H9 (cell line): ENCODE data around the gene DIPK1C. TPM values are rescaled to one million over a fixed set of nuclear protein-coding genes. Genes with fewer than 3 reads are reported as not detected.

Experiments
- DNase-seq: peaks from one replicate; pipeline ENCODE4 v3.0.0-alpha.2; 2017
- H2AFZ ChIP-seq: one replicate; pipeline ENCODE4 v1.6.1; 2013; ENCODE audit warnings: mild to moderate bottlenecking, low read length, control low read depth, moderate library complexity
- H2AK5ac ChIP-seq: 2 replicates; pipeline ENCODE4 v1.6.1; 2013; ENCODE audit warnings: low read length, control low read depth, mixed read lengths; ENCODE audit not compliant: insufficient read length
- H2BK120ac ChIP-seq: one replicate; pipeline ENCODE4 v1.6.1; 2013; ENCODE audit warnings: low read depth, mild to moderate bottlenecking, low read length, control low read depth, inconsistent platforms; ENCODE audit not compliant: poor library complexity, severe bottlenecking
- H2BK12ac ChIP-seq: 2 replicates; pipeline ENCODE4 v1.6.1; 2013; ENCODE audit warnings: low read length, control low read depth, mixed read lengths, low read depth; ENCODE audit not compliant: insufficient read length
- H2BK15ac ChIP-seq: 2 replicates; pipeline ENCODE4 v1.6.1; 2013; ENCODE audit warnings: low read depth, low read length, control low read depth
- H2BK20ac ChIP-seq: one replicate; pipeline ENCODE4 v1.6.1; 2013; ENCODE audit warnings: low read depth, mild to moderate bottlenecking, low read length, control low read depth, inconsistent platforms; ENCODE audit not compliant: poor library complexity, severe bottlenecking
- H2BK5ac ChIP-seq: 2 replicates; pipeline ENCODE4 v1.6.1; 2013; ENCODE audit warnings: low read length, control low read depth, mixed read lengths; ENCODE audit not compliant: insufficient read length
- H3K14ac ChIP-seq: 2 replicates; pipeline ENCODE4 v1.6.1; 2013; ENCODE audit warnings: low read length, control low read depth; ENCODE audit not compliant: insufficient read depth
- H3K18ac ChIP-seq: 2 replicates; pipeline ENCODE4 v1.6.1; 2013; ENCODE audit warnings: low read depth, mild to moderate bottlenecking, mixed read lengths, low read length, control low read depth; ENCODE audit not compliant: insufficient read length
- H3K23ac ChIP-seq: 2 replicates; pipeline ENCODE4 v1.6.1; 2013; ENCODE audit warnings: low read length, control low read depth, mixed read lengths, low read depth; ENCODE audit not compliant: insufficient read length
- H3K23me2 ChIP-seq: 2 replicates; pipeline ENCODE4 v1.6.1; 2013; ENCODE audit warnings: low read depth, mild to moderate bottlenecking, mixed read lengths, low read length, control low read depth; ENCODE audit not compliant: insufficient read length, poor library complexity, severe bottlenecking
- H3K27ac ChIP-seq: 2 replicates; pipeline ENCODE4 v1.5.1; 2013; ENCODE audit warnings: low read length, control low read depth, mixed read lengths, low read depth; ENCODE audit not compliant: insufficient read length
- H3K27me3 ChIP-seq: 2 replicates; pipeline ENCODE4 v1.6.1; 2013; ENCODE audit warnings: low read length, control low read depth, inconsistent platforms; ENCODE audit not compliant: insufficient read depth
- H3K4ac ChIP-seq: 2 replicates; pipeline ENCODE4 v1.6.1; 2013; ENCODE audit warnings: low read depth, mild to moderate bottlenecking, control low read depth, inconsistent platforms, low read length, moderate library complexity
- H3K4me1 ChIP-seq: 2 replicates; pipeline ENCODE4 v1.6.1; 2013; ENCODE audit warnings: low read length, control low read depth, inconsistent platforms; ENCODE audit not compliant: insufficient read depth
- H3K4me2 ChIP-seq: 2 replicates; pipeline ENCODE4 v1.6.1; 2013; ENCODE audit warnings: low read length, control low read depth, mixed read lengths; ENCODE audit not compliant: insufficient read length, insufficient read depth
- H3K56ac ChIP-seq: 2 replicates; pipeline ENCODE4 v1.6.1; 2013; ENCODE audit warnings: low read depth, mild to moderate bottlenecking, mixed read lengths, low read length, control low read depth; ENCODE audit not compliant: insufficient read length
- H3K79me1 ChIP-seq: 2 replicates; pipeline ENCODE4 v1.6.1; 2013; ENCODE audit warnings: low read depth, mild to moderate bottlenecking, moderate library complexity, low read length, control low read depth, inconsistent platforms; ENCODE audit not compliant: insufficient read depth, poor library complexity, severe bottlenecking
- H3K79me2 ChIP-seq: 2 replicates; pipeline ENCODE4 v1.6.1; 2013; ENCODE audit warnings: low read length, control low read depth, inconsistent platforms; ENCODE audit not compliant: insufficient read depth
- H3K9ac ChIP-seq: 2 replicates; pipeline ENCODE4 v1.6.1; 2013; ENCODE audit warnings: low read length, control low read depth, mixed read lengths; ENCODE audit not compliant: insufficient read length; ENCODE audit errors: extremely low read depth
- H3K9me3 ChIP-seq: one replicate; pipeline ENCODE4 v1.6.1; 2013; ENCODE audit warnings: low read depth, low read length, inconsistent platforms; ENCODE audit not compliant: control insufficient read depth
- H3T11ph ChIP-seq: one replicate; pipeline ENCODE4 v1.6.1; 2013; ENCODE audit warnings: mild to moderate bottlenecking, low read length, control low read depth, inconsistent platforms
- H4K20me1 ChIP-seq: one replicate; pipeline ENCODE4 v1.6.1; 2013; ENCODE audit not compliant: control insufficient read depth, insufficient read length, insufficient read depth
- H4K5ac ChIP-seq: 2 replicates; pipeline ENCODE4 v1.6.1; 2013; ENCODE audit warnings: low read depth, mild to moderate bottlenecking, mixed read lengths, low read length, control low read depth; ENCODE audit not compliant: insufficient read length
- H4K8ac ChIP-seq: replicated peaks from 2 replicates; pipeline ENCODE4 v1.6.1; 2013; ENCODE audit warnings: low read length, control low read depth, mixed read lengths, low read depth; ENCODE audit not compliant: insufficient read length
- H4K91ac ChIP-seq: 2 replicates; pipeline ENCODE4 v1.6.1; 2013; ENCODE audit warnings: low read depth, mild to moderate bottlenecking, moderate library complexity, mixed read lengths, low read length, control low read depth; ENCODE audit not compliant: insufficient read length
- H3K27ac Mint-ChIP-seq, 3 experiments: 2 replicates in 2 of 3; 3 replicates in 1 of 3; pipeline ENCODE4 v1.8.0; 2020 to 2021; ENCODE audit warnings: mixed read lengths in 3 of 3, mild to moderate bottlenecking in 1 of 3, moderate library complexity in 1 of 3
- H3K27me3 Mint-ChIP-seq: 2 replicates; pipeline ENCODE4 v1.8.0; 2021; ENCODE audit warnings: low read depth, mild to moderate bottlenecking, moderate library complexity, mixed read lengths
- H3K36me3 Mint-ChIP-seq, 3 experiments: 2 replicates in 2 of 3; 3 replicates in 1 of 3; pipeline ENCODE4 v1.8.0; 2020 to 2021; ENCODE audit warnings: low read depth in 3 of 3, mixed read lengths in 3 of 3; ENCODE audit not compliant: insufficient read depth in 1 of 3
- H3K4me1 Mint-ChIP-seq, 2 experiments: 2 replicates each; pipeline ENCODE4 v1.8.0; 2020; ENCODE audit warnings: mixed read lengths in 2 of 2
- H3K4me3 Mint-ChIP-seq, 2 experiments: 2 replicates in 1 of 2; 3 replicates in 1 of 2; pipeline ENCODE4 v1.8.0; 2020 to 2021; ENCODE audit warnings: mild to moderate bottlenecking in 2 of 2, mixed read lengths in 2 of 2, moderate library complexity in 1 of 2
- H3K9me3 Mint-ChIP-seq, 2 experiments: 2 replicates in 1 of 2; 3 replicates in 1 of 2; pipeline ENCODE4 v1.8.0; 2020; ENCODE audit warnings: mild to moderate bottlenecking in 2 of 2, mixed read lengths in 2 of 2, moderate library complexity in 1 of 2
- CTCF ChIP-seq: fragments of 200-600 bp; sonication (generic); conservative IDR thresholded peaks from 3 replicates; pipeline ENCODE4 v1.8.0; 2021; ENCODE audit warnings: antibody characterized with exemption, mild to moderate bottlenecking
- WGBS: extraction: QIAGEN DNeasy Blood & Tissue Kit; methylation state at CpG from one replicate; pipeline ENCODE4 v1.1.7; 2013; ENCODE audit warnings: missing lambda C conversion rate, low lambda C conversion rate, mixed read lengths; ENCODE audit not compliant: insufficient read length; ENCODE audit errors: extremely low coverage; 5-methylcytosine and 5-hydroxymethylcytosine counted together
- total RNA-seq: library from RNA; stranded (reverse); gene quantifications from 2 replicates; pipeline ENCODE4 v1.2.1, GENCODE V29; 2021

The DIPK1C gene
- total RNA-seq, 1 experiment from 2014 or later, result not detected

- H2AFZ ChIP-seq, result no peak overlapping the region
- WGBS, result no CpG with 5 or more reads among the region's 3 CpGs
- no peak overlapping the region for H2BK15ac ChIP-seq
- no peak overlapping the region for H3K9ac ChIP-seq
- no peak overlapping the region for H3K4me2 ChIP-seq
- no peak overlapping the region for H2BK12ac ChIP-seq
- no peaks in the 10 kb centered on the region for H3K27me3 ChIP-seq
- H3K56ac ChIP-seq, result no peak overlapping the region
- H3K27ac Mint-ChIP-seq, result no peak overlapping the region
- H3K4me1 ChIP-seq, result no peaks in the 10 kb centered on the region
- H2BK120ac ChIP-seq, result no peak overlapping the region
- H3K27me3 Mint-ChIP-seq, result peaks cover 4% of the 10 kb centered on the region
- no peaks in the 10 kb centered on the region for H3K36me3 Mint-ChIP-seq
- H3K9me3 ChIP-seq, result no peaks in the 10 kb centered on the region
- H3K9me3 Mint-ChIP-seq, result peaks cover 2 to 9% of the 10 kb centered on the region in 2 experiments; a peak in 4 of 5 replicates
- DNase-seq, result no peak
- H3K23ac ChIP-seq, result no peak overlapping the region
- H4K91ac ChIP-seq, result no peak overlapping the region
- no peaks in the 10 kb centered on the region for H3K23me2 ChIP-seq
- no peaks in the 10 kb centered on the region for H4K20me1 ChIP-seq
- no peak overlapping the region for H2BK5ac ChIP-seq
- H3K79me2 ChIP-seq, result no peaks in the 10 kb centered on the region
- no peak overlapping the region for H4K5ac ChIP-seq
- peaks cover 3 to 4% of the 10 kb centered on the region in 2 experiments; a peak in 3 of 4 replicates for H3K4me1 Mint-ChIP-seq
- no peak overlapping the region for H3K4ac ChIP-seq
- no peak overlapping the region for H2BK20ac ChIP-seq
- H3K27ac ChIP-seq, result no peak overlapping the region
- H3K14ac ChIP-seq, result no peak overlapping the region
- no peak overlapping the region for H4K8ac ChIP-seq
- no peak for TF ChIP-seq CTCF
- no peaks in the 10 kb centered on the region for H3K79me1 ChIP-seq
- H2AK5ac ChIP-seq, result no peak overlapping the region
- no peak overlapping the region for H3K18ac ChIP-seq
- H3T11ph ChIP-seq, result no peak overlapping the region
- H3K4me3 Mint-ChIP-seq, result no peak overlapping the region
These were observed 17.0 kb upstream of the DIPK1C start for GRCh38 chr18:74473976-74474640.
